K562 (cell line): ENCODE results near the gene LLCFC1. TPM values are rescaled to one million over a fixed set of nuclear protein-coding genes. Genes with fewer than 3 reads are reported as not detected.

Source experiments
- ADNP ChIP-seq: fragments of 200-800 bp; sonication (Bioruptor generic); IDR thresholded peaks from 2 replicates; pipeline ENCODE4 v1.6.1; 2016; ENCODE audit warnings: missing genetic modification characterization, missing compliant biosample characterization
- AFF1 ChIP-seq, 2 experiments: fragments of 450-650 bp; IDR thresholded peaks; 2 replicates each; pipeline ENCODE4 v1.6.1; 2018; ENCODE audit warnings: mild to moderate bottlenecking in 2 of 2, low read depth in 1 of 2; ENCODE audit not compliant: partially characterized antibody in 2 of 2
- ARID3A ChIP-seq: IDR thresholded peaks from 2 replicates; pipeline ENCODE4 v1.6.1; 2012; ENCODE audit warnings: low read depth, low read length, improper control_type of control experiment, borderline replicate concordance
- CBX2 ChIP-seq: fragments of 200-600 bp; sonication (generic); IDR thresholded peaks from one replicate; pipeline ENCODE4 v1.6.1; 2012; ENCODE audit warnings: mild to moderate bottlenecking, low read length, inconsistent platforms; ENCODE audit not compliant: insufficient read depth, poor library complexity, severe bottlenecking
- E2F3 ChIP-seq: fragments of 250-450 bp; sonication (Bioruptor Pico); IDR thresholded peaks from 2 replicates; pipeline ENCODE4 v1.4.0; 2020; ENCODE audit warnings: mild to moderate bottlenecking
- GATA2 ChIP-seq: sonication (generic); formaldehyde crosslinking; IDR thresholded peaks from 2 replicates; pipeline ENCODE4 v1.4.0; 2020; ENCODE audit warnings: mild to moderate bottlenecking, missing genetic modification reagents
- GATAD2A ChIP-seq: fragments of 450-650 bp; IDR thresholded peaks from 2 replicates; pipeline ENCODE4 v1.6.1; 2017
- GTF2B ChIP-seq: IDR thresholded peaks from 2 replicates; pipeline ENCODE4 v1.6.1; 2011; ENCODE audit not compliant: insufficient read length; ENCODE audit errors: extremely low read depth
- IRF1 ChIP-seq: sonication (generic); formaldehyde crosslinking; IDR thresholded peaks from 2 replicates; pipeline ENCODE4 v1.8.0; 2022; ENCODE audit warnings: missing genetic modification reagents, mild to moderate bottlenecking, borderline replicate concordance
- KDM4B ChIP-seq, 2 experiments: fragments of 450-650 bp in 1 of 2; sonication (generic) in 1 of 2; IDR thresholded peaks; 2 replicates each; pipeline ENCODE4 v1.6.1; 2016 to 2017; ENCODE audit warnings: borderline replicate concordance in 2 of 2, antibody characterized with exemption in 1 of 2, low read depth in 1 of 2, mild to moderate bottlenecking in 1 of 2
- LARP7 ChIP-seq: fragments of 450-650 bp; IDR thresholded peaks from 2 replicates; pipeline ENCODE4 v1.6.1; 2016
- NFYB ChIP-seq: IDR thresholded peaks from 2 replicates; pipeline ENCODE4 v1.6.1; 2011; ENCODE audit warnings: mild to moderate bottlenecking, moderate library complexity; ENCODE audit not compliant: insufficient read length; ENCODE audit errors: extremely low read depth
- PRMT5 ChIP-seq: sonication (generic); formaldehyde crosslinking; IDR thresholded peaks from 2 replicates; pipeline ENCODE4 v1.5.0; 2020; ENCODE audit warnings: missing genetic modification reagents
- RBBP5 ChIP-seq: fragments of 200-600 bp; sonication (generic); IDR thresholded peaks from 2 replicates; pipeline ENCODE4 v1.6.1; 2012; ENCODE audit warnings: borderline replicate concordance, mild to moderate bottlenecking, low read length, control low read depth, inconsistent platforms; ENCODE audit not compliant: insufficient read depth, poor library complexity, severe bottlenecking
- SAP30 ChIP-seq: fragments of 200-600 bp; sonication (generic); IDR thresholded peaks from 2 replicates; pipeline ENCODE4 v1.6.1; 2012; ENCODE audit warnings: borderline replicate concordance, low read depth, mild to moderate bottlenecking, moderate library complexity, low read length, control low read depth, inconsistent platforms; ENCODE audit not compliant: insufficient read depth, poor library complexity, severe bottlenecking
- SIN3A ChIP-seq, 2 experiments: fragments of 150-350 bp in 1 of 2; IDR thresholded peaks; 2 replicates each; pipeline ENCODE4 v1.6.1; 2011 to 2016; ENCODE audit warnings: borderline replicate concordance in 2 of 2, low read depth in 2 of 2, low read length in 2 of 2, mild to moderate bottlenecking in 2 of 2, moderate library complexity in 2 of 2; ENCODE audit not compliant: control insufficient read depth in 1 of 2
- TRIM24 ChIP-seq, 2 experiments: fragments of 450-650 bp; IDR thresholded peaks; 2 replicates each; pipeline ENCODE4 v1.6.1; 2016
- ZNF830 ChIP-seq: fragments of 250-450 bp; sonication (Bioruptor Pico); IDR thresholded peaks from 2 replicates; pipeline ENCODE4 v1.5.0; 2021; ENCODE audit warnings: mild to moderate bottlenecking
- polyA plus RNA-seq, 8 experiments: library from polyadenylated mRNA; depleted of rRNA in 4 of 8; stranded (reverse) in 5 of 8; unstranded in 3 of 8; fragments of >200 nt; fragmentation: Nextera tagmentation in 2 of 8; fragmentation: Illumina TruSeq in 1 of 8; extraction: Ambion mirVana in 2 of 8; extraction: Trizol in 1 of 8; gene quantifications; 2 replicates each; pipeline versions ENCODE4 v1.2.1 to v1.2.3, GENCODE V29; 2011 to 2014; ENCODE audit warnings: inconsistent platforms in 1 of 8, missing spikeins in 1 of 8
- total RNA-seq, 7 experiments: library from RNA; depleted of rRNA in 6 of 7; stranded (reverse); fragments of >200 nt in 6 of 7; fragmentation: Illumina TruSeq in 2 of 7; extraction: Trizol in 2 of 7; gene quantifications; 2 replicates each; pipeline versions ENCODE4 v1.2.1 to v1.2.3, GENCODE V29; 2011 to 2021; ENCODE audit warnings: low replicate concordance in 1 of 7

The LLCFC1 gene
- total and polyA plus RNA-seq, 9 of the 15 experiments (the other 6 are each of a cell fraction or from before 2014, with no cell fraction given) = not detected

- TF ChIP-seq AFF1 (IDR thresholded peaks at IDR 0.05; ENCODE audit: low read depth in 1 of 2, partially characterized antibody in 2 of 2) (peak in 1 of 2 experiments; percentile 55), TRIM24 (IDR thresholded peaks at IDR 0.05) (peak; percentile 67 to 83), GATA2 (CRISPR knock-in tag) (peak; percentile 92), KDM4B (IDR thresholded peaks at IDR 0.05; ENCODE audit: borderline replicate concordance in 2 of 2, low read depth in 1 of 2) (no peak), IRF1 (CRISPR knock-in tag) (no peak), CBX2 (no peak), SIN3A (IDR thresholded peaks at IDR 0.05; ENCODE audit: borderline replicate concordance in 2 of 2, control insufficient read depth in 1 of 2, low read depth in 2 of 2, low read length in 2 of 2) (no peak), GTF2B (no peak), ZNF830 (CRISPR knock-in tag) (no peak), GATAD2A (peak; percentile 78; the same call in 1 of the 2 replicates), LARP7 (0 out of 2 replicates have a peak, but pooled peaks have one; percentile 13), PRMT5 (CRISPR knock-in tag) (no peak), NFYB (no peak), SAP30 (peak; percentile 59), RBBP5 (peak; percentile 40), ARID3A (peak; percentile 73), ADNP (tag) (no peak), E2F3 (CRISPR knock-in tag) (0 out of 2 replicates have a peak, but pooled peaks have one; percentile 17)
Observed at GRCh38 chr7:142961973-142962926, 23.0 kb downstream of the LLCFC1 start, which contains the start of gene KEL (continued).
